ENCODE results near the gene ZSCAN22.
"Not testable (repeated sequence)": the region's sequence is repeated elsewhere in the genome, so short reads cannot be mapped to it uniquely, and the experiment has no call there.

Gene ZSCAN22

DNA sequence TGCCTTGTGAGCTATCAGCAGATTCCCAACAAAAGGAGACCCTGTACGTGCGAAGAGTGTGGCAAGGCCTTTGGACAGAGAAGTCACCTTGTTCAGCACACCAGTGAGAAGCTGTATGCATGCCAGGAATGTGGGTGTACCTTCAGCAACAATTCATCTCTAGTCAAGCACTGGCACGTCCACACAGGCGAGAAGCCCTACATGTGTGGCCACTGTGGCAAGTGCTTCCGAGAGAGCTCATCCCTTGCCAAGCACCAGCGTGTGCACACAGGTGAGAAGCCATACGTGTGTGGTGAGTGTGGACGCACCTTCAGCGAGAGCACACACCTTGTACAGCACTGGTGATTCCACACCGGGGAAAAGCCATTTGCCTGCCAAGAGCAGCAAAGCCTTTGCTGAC, 7.6 kb upstream of the ZSCAN22 start:
- no peak for DNase-seq

DNA sequence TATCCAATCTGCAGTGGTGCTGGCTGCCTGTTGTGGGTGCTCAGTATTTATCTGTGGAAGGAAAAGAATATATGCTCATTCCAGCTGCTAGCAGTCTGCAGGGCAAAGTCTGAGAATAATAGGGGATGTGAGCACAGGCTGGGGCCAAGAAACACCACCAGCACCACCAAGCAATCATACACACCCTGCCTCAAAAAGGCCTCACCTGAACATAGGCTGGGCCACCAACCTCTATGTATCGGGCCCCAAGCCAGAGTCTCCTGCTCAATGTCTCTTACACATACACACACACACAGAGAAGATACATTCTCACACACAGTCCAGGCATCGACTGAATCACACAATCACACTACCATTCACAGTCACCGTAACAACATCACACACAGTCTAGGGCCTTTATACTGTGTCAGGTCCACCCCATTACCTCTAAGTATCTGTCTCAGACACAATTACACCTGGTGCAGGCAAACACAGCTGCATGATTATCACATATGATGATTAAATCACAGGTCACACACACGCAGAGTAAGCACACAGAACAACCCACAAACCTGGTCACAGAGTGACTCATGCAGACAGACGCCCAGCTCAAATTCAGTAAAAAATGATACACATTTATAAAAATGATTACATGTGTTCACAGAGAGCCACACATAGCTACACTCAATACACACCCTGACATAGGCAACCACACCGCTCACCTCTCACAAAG, 1.3 kb upstream of the ZSCAN22 start:
- no peak for DNase-seq

DNA sequence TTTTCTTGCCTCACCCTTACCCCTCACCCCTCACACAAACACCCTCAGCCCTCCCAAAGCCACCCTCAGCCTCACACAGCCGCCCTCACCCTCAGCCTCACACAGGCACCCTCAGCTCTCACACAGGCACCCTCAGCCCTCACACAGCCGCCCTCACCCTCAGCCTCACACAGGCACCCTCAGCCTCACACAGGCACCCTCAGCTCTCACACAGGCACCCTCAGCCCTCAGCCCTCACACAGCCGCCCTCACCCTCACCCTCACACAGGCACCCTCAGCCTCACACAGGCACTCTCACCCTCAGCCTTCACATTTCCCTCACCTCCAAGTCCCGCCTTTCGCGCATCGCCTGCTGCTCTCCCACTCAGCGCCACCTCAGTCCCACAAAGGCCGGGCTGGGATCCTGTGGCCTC, 287 bp upstream of the ZSCAN22 start:
- no peak for DNase-seq

DNA sequence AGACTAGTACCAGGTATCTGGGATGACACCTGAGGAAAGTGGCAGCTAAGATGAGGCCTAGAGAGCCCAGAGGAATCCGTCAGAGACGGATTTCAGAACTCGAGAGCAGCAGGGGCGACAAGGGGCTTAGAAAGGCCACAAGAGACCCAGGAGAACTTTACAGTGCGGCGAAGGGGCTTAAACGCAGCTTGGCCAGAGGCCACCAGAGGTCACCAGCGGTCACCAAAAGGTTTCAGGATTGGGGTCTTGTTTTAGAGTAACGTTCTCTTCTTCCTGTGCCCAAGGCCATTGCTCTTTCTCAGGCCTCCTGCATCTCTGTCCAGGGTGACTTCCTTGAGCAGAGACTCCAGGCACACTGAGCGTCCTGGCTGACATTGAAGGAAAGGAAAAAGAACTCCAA, 2.2 kb downstream of the ZSCAN22 start:
- DNase-seq, result no peak

DNA sequence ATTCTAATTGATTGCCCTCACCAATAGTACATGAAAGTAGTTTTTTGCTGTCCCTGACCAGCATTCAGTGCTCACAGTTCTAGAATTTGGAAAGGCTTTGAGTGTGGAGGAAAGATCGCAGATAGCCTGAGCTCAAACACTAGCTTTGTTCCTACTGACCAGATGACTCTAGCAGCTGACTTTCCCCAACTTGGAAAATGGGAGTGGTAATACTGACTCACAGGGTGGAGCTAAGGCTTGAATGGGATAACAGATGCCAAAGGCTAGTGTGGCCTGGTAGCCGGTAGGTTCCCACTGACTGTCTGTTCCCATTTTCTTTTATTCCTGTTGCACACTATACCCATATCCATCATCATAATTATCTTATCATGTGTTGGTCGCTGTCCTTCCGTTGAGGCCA, 3.7 kb downstream of the ZSCAN22 start:
- DNase-seq, result no peak

DNA sequence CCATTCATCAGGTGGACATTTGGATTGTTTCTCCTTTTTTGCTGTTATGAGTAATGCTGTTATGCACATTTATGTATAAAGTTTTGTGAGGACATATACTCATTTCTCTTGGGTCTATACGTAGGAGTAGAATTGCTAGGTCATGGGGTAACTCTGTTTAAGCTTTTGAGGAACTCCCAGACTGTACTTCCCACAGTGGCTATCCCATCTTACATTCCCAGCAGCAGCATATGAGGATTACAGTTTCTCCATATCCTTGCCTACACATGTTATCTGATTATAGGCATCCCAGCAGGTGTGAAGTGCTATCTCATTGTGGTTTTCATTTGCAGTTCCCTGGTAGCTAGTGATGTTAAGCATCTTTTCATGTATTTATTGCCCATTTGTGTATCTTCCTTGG, 5.9 kb downstream of the ZSCAN22 start:
- DNase-seq, result no peak

DNA sequence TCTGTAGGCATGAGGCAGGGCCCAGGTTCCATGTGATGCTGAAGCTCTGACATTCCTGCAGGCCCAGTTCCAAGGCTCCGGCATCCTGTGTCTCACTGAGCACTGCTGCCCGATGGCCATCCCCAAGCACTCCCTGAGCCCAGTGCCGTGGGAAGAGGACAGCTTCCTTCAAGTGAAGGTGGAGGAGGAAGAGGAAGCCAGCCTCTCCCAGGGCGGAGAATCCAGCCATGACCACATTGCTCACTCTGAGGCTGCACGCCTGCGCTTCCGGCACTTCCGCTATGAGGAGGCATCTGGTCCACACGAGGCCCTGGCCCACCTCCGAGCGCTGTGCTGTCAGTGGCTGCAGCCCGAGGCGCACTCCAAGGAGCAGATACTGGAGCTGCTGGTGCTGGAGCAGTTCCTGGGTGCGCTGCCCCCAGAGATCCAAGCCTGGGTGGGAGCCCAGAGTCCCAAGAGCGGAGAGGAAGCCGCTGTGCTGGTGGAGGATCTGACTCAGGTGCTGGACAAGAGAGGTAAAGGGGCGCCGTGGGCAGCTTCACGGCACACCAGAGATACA, 8.0 kb downstream of the ZSCAN22 start:
- no peak for DNase-seq

DNA sequence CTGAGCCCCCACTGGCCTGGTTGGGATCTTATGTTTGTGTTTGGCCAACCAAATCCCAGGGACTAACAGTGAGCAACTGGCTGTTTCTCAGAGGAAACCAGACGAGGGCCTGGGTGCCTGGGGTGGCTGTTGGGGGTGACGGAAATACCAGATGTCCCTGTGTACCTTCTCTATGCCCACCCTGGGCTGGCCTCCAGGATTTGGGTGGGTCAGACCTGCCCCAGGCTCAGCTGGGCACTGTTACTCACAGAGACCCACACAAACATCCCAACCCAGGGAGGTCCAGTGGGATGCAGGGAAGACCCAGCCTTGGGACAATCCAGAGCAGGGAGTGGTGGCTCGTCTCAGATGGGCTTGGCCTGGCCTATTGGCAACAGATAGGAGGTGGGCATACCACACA, 8.8 kb downstream of the ZSCAN22 start:
- no peak for DNase-seq

DNA sequence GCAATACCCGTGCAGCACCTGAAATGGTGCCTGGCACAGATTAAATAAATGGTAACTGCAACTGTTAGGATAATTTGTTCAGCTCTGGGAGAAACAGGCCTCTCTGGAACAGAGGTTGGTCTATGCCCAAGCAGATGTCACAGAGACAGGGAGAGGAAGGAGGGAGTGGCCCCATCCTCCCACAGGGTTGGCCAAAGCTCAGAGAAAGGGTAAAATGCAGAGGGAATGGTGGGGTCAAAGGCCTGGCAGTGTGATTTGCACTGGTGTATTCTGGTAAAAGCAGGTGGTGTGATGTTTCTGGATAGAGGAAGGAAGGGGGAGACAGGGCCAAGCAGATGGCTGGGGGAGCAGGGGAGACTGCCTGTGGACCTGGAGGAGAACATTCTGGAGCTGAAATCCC, 9.4 kb downstream of the ZSCAN22 start:
- DNase-seq, result no peak

DNA sequence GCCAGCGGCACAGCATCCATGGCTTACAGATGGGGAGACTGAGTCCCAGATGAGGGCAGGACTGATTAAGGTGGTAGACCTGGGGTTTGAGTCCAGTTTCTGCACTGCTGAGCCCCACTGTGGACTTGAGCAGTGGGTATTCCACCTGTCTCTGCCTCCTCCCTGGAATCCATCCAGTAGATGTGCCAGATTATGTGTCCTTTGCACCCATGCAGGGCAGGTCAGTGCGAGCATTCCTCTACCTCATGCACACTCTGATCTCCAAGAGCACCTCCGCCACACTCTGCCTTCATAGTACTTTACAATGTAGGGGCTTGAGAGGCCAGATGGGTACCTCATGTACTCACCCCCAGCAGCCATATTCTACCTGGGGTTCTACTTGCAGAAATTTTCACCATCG, 10.0 kb downstream of the ZSCAN22 start:
- no peak for DNase-seq

DNA sequence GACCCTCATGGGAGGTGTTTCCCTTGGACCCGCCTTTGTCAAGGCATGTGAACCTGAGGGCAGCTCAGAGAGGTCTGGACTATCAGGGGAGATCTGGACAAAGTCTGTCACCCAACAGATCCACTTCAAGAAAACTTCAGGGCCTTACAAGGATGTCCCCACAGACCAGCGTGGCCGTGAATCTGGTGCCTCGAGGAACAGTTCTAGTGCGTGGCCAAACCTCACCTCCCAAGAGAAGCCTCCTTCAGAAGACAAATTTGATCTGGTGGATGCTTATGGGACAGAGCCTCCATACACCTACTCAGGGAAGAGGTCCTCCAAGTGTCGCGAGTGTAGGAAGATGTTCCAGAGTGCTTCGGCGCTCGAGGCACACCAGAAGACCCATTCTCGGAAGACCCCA, 11.5 kb downstream of the ZSCAN22 start:
- DNase-seq, result no peak

DNA sequence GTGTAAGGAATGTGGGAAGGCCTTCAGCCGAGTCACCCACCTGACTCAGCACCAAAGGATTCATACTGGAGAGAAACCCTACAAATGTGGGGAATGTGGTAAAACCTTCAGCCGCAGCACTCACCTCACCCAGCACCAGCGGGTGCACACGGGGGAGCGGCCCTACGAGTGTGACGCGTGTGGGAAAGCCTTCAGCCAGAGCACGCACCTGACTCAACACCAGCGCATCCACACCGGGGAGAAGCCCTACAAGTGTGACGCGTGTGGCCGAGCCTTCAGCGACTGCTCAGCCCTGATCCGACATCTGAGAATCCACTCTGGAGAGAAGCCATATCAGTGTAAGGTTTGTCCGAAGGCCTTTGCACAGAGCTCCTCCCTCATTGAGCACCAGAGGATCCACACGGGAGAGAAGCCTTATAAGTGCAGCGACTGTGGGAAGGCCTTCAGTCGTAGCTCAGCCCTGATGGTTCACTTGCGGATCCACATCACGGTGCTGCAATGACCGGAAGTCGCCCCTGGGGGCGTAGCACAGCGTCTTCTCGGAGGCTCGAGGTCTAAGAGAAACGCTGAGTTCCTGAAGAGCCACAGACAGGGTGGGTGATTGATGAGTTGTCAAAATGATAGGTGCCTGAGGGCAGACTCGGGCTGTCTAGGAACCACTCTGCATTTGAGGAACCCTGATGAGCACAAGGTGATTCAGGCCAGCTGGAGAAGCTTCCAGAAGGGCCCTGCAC, 12.2 kb downstream of the ZSCAN22 start:
- no peak for DNase-seq

DNA sequence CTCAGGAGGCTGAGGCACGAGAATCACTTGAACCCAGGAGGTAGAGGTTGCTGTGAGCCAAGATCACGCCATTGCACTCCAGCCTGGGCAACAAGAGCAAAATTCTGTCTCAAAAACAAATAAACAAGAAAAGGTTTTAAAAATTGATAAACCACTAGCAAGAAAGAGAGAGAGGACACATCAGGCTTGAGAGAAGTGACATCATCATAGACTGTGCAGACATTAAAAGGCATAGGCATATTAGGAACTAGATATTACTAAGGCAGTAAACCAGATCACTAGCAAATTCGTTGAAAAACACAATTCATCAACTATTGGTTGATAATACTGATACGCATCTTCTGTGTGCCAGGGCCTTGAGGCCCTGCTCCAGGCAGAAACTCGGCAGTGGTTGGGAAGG, 18.8 kb downstream of the ZSCAN22 start:
- no peak for DNase-seq

DNA sequence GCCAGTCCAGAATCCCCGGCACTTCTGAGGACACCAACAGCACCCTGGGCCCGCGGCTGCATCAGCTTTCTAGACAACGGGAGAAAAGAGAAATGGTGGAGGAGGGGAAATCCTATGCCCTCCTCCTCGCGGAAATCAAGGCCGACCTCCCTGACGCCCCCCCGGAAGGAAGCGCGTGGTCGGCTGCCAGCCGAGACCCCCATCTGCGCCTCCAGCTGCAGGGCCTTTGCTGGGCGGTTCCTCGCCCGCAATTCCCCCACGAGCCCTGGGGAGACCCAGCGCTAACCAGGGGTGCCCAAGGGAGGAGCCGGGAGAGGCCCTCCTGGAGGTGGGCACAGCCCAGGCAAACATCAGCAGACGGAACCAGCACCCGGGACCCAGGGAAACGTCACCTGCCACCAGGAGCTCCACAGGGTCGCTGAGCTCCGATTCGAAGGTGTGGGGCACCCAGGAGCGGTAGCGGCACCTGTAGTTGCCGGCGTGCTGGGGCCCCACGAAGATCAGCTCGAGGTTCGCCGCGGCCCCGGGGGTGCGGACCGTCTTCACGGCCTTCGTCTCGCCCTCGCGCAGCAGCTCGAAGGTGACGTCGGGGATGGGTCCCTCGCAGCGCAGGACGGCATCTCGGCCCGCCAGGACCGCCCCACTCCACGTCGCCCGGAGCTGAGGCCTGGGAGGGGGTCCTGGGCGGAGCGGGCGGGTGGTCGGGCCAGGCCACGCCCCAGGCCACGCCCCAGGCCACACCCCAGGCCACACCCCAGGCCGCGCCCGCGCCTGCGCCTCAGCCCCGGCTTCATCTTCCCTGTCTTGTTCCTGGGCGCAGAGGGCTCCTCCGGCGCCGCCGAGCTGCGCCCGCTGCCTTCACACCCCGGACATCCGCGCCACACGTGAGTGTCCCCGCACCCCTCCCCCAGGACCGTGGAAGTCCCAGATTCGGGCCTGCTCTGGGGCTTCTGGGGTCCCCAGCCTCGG, 20.5 kb downstream of the ZSCAN22 start:
- DNase-seq, result peak; percentile 51 to 62

DNA sequence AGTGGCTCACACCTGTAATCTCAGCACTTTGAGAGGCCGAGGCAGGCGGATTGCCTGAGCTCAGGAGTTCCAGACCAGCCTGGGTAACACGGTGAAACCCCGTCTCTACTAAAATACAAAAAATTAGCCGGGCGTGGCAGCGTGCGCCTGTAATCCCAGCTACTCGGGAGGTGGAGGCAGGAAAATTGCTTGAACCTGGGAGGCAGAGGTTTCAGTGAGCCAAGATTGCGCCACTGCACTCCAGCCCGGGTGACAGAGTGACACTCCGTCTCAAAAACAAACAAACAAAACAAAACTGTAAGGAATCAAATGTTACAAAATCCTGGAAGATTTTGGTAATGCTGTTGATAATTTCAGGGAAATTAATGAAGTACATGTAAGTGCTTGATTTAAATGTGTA, 21.3 kb downstream of the ZSCAN22 start:
- DNase-seq, result not testable (repeated sequence)

DNA sequence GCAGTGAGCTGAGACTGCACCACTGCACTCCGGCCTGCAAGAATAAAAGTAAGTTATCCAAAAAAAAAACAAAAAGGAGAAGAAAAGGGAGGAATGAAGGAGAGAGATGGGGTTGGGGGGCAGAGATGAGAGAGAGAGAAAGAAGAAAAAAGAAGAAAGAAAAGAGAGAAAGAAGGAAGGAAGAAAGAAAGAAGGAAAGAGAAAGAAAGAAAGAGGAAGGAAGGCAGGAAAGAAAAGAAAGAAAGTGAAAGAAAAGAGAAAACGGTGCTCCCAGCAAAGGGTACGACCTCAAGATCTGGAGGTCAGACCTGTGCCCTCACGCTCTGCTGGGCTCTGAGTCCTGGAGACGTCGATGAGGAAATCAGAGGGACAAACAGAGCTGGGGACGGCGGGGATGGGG, 22.8 kb downstream of the ZSCAN22 start:
- DNase-seq, result no peak

DNA sequence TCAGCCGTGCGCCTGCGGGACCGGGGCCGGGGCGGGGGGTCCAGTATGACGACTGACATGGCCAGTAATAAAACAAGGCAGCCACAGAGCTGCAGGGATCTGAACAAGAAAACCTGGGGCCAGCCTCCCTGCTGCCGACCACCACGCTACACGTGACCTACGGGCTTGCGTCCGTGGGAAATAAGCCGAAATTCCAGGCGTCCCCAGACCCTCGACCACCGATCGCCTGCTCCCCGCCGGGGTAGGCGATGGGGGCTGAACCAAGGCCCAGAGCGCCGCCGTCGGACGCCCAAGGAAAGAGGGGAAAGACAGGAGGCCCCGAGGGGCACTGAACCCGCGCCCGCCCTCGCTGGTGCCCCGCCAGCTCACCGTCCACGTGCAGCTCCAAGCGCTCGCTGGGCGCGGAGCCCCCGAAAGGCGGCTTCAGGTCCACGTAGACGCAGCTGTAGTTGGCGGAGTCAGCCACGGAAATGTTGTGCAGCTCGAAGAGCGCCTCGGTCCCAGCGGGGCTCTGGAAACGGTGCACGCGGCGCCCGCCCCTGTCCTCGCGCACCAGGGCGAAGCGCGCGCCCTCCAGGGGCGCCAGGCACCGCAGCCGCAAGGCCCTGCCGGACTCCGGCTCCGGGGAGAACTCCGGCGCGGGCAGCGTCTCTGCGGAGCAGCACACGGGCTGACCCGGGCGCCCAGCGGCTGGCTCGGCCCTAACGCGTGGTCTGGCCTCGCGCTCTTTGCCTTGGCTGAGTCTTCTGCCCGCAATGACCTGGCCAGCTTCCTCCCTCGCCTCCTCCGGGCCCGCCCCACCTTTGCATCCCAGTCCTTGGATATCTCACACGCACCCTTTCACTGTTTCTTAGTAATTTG, 23.4 kb downstream of the ZSCAN22 start:
- DNase-seq, result no peak

DNA sequence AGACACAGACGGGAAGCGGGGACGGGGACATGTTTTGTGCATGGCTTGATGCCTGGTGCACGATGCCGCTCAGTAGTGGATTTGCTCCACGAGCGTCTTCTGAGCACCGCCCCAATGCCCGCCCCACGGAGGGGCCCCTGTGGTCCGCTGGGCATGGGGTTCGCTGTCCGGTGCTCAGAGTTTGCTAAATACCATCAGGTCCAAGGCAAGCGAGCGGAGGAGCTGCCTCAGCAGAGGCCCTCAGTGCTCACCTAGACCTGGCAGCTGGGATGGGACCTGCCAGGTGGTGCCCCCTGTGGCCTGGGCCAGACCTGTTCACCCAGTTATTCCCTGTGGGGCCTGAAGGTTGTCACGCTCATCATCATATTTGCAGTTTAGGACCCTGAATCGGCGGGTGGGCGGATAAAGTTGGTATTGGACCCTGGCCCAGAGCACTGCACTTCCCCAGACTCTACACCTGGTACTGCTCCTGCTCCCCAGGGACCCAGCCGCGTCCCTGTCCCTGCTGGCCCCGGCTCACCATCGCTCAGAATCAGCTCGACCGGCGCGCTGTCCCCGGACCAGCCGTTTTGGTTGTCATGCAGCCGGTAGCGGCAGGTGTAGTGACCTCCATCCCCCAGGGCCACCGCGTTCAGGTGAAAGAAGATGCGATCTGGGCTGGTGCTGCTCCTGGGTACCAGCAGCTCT, 24.2 kb downstream of the ZSCAN22 start:
- no peak for DNase-seq

DNA sequence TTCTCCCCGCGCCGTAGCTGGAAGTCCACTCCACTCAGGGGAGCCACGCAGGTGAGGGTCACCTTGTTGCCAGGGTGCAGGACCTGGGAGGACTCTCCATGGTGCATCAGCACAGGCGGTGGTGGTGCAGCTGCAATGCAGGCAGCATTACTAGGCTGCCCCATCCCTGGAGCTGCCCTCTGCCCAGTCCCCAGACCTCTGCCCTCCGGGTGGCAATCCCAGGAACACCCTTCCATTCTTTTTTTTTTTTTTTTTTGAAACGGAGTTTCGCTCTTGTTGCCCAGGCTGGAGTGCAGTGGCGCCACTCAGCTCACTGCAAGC, 24.7 kb downstream of the ZSCAN22 start:
- DNase-seq, result no peak

DNA sequence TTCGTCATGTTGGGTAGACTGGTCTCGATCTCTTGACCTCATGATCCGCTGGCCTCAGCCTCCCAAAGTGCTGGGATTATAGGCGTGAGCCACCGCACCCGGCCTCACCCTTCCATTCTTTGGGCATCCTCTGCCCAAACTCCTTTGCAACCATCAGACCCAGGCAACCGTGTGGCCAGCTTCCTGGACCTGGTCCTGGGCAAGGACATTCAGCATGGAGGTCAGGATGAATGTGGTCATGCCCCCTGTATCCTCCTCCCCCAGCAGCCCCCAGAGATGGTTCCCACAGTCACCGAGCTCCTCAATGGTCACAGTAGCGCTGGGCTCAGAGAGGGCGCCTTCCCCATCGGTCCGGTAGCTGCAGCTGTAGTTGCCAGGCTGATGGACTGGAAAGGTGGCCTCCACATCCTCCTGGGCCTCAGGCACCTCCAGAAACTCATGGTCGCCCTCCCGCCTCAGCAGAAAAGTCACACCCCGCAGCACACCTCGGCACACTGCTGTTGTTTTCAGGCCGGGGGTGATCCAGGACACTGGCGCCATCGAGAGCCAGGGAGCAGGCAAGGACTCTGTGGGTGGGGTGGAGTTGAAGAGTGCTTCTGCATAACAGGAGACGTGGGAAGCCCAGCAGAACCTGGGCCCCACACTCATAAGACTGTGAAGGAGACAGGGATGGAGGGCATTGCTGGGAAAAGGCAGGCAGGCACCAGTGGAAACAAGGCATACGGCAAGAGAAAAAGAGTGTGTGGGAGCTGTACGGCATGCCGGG, 25.4 kb downstream of the ZSCAN22 start:
- DNase-seq, result no peak
